Prostate gland (tissue), 2 donors: ENCODE data around the gene PDK3. TPM values are rescaled to one million over a fixed set of nuclear protein-coding genes. Genes with fewer than 3 reads are reported as not detected.

Experiments
- DNase-seq: peaks from one replicate; pipeline ENCODE4 v3.0.0-alpha.2; 2019; ENCODE audit warnings: low spot score
- H3K27ac ChIP-seq, 2 donors: fragments of 200-600 bp; sonication (generic); 2 replicates each; pipeline ENCODE4 v1.5.1; 2017 to 2019
- H3K27me3 ChIP-seq: fragments of 200-600 bp; sonication (generic); replicated peaks from 2 replicates; pipeline ENCODE4 v1.5.1; 2019; ENCODE audit not compliant: insufficient read depth
- H3K36me3 ChIP-seq, 2 donors: fragments of 200-600 bp; sonication (generic); 1 replicate in 1 of 2; 2 replicates in 1 of 2; pipeline versions ENCODE4 v1.5.1 to v1.8.1; 2017 to 2019
- H3K4me1 ChIP-seq: fragments of 200-600 bp; sonication (generic); replicated peaks from 2 replicates; pipeline ENCODE4 v1.5.1; 2019
- H3K4me3 ChIP-seq, 2 donors: fragments of 200-600 bp; sonication (generic); 2 replicates each; pipeline ENCODE4 v1.5.1; 2017 to 2019
- H3K9me3 ChIP-seq: fragments of 200-600 bp; sonication (generic); 2 replicates; pipeline ENCODE4 v1.5.1; 2017
- CTCF ChIP-seq, 4 experiments: fragments of 200-600 bp in 2 of 4; fragments of 450-650 bp in 2 of 4; sonication (generic) in 2 of 4; IDR thresholded peaks; 1 replicate in 3 of 4; 2 replicates in 1 of 4; pipeline ENCODE4 v1.5.1; 2016 to 2019; ENCODE audit warnings: antibody characterized with exemption in 4 of 4, mild to moderate bottlenecking in 2 of 4, moderate library complexity in 2 of 4
- POLR2A ChIP-seq: fragments of 450-650 bp; IDR thresholded peaks from one replicate; pipeline ENCODE4 v1.6.1; 2016; ENCODE audit warnings: antibody characterized with exemption, mild to moderate bottlenecking
- POLR2AphosphoS5 ChIP-seq: sonication (generic); formaldehyde crosslinking; IDR thresholded peaks from one replicate; pipeline ENCODE4 v1.6.1; 2017; ENCODE audit warnings: antibody characterized with exemption
- WGBS: methylation state at CpG from one replicate; pipeline ENCODE4 v1.1.5; 2018; 5-methylcytosine and 5-hydroxymethylcytosine counted together
- intact Hi-C: fragments of 100-400 bp; cut with DNase I; formaldehyde crosslinking; loops from one replicate; pipeline ENCODE4 v1.14.2; 2022
- total RNA-seq, 2 donors: library from RNA; depleted of rRNA; stranded (reverse); fragments of >200 nt; gene quantifications; one replicate each; pipeline ENCODE4 v1.1.0, GENCODE V29; 2016

PDK3 gene
- total RNA-seq, 2 donors from 2014 or later = 41.6 to 54.3 TPM

GRCh38 chrX:24478509-24478908 is 13.4 kb downstream of the PDK3 start:
- no peak for TF ChIP-seq CTCF (IDR thresholded peaks at IDR 0.05)
- TF ChIP-seq POLR2AphosphoS5 = no peak
- no peak for TF ChIP-seq POLR2A
- DNase-seq = no peak
- no peaks in the 10 kb centered on the region for H3K4me1 ChIP-seq
- H3K27ac ChIP-seq = no peak overlapping the region
- 90% methylated on average over 4 of the region's 4 CpGs for WGBS
- no peaks in the 10 kb centered on the region for H3K27me3 ChIP-seq
- no peaks in the 10 kb centered on the region for H3K36me3 ChIP-seq
- intact Hi-C loops = no loop called here
- H3K4me3 ChIP-seq = no peak overlapping the region
- no peaks in the 10 kb centered on the region for H3K9me3 ChIP-seq

GRCh38 chrX:24479924-24480323 is 14.8 kb downstream of the PDK3 start:
- Histone ChIP-seq H3K4me3 (no peak overlapping the region), H3K27ac (no peak overlapping the region), H3K4me1 (no peaks in the 10 kb centered on the region), H3K9me3 (no peaks in the 10 kb centered on the region), H3K36me3 (no peaks in the 10 kb centered on the region), H3K27me3 (no peaks in the 10 kb centered on the region)
- 64% methylated on average over 9 of the region's 9 CpGs for WGBS
- intact Hi-C loops = no loop called here
- DNase-seq = no peak
- TF ChIP-seq POLR2AphosphoS5 (no peak), CTCF (IDR thresholded peaks at IDR 0.05) (no peak), POLR2A (no peak)

- Histone ChIP-seq H3K9me3 (no peaks in the 10 kb centered on the region), H3K4me3 (no peak overlapping the region), H3K27ac (no peak overlapping the region), H3K36me3 (no peaks in the 10 kb centered on the region), H3K27me3 (no peaks in the 10 kb centered on the region), H3K4me1 (no peaks in the 10 kb centered on the region)
- no peak for DNase-seq
- WGBS = 87% methylated on average over 5 of the region's 5 CpGs
- intact Hi-C loops = no loop called here
- TF ChIP-seq POLR2AphosphoS5 (no peak), CTCF (IDR thresholded peaks at IDR 0.05) (no peak)
These were observed 15.3 kb downstream of the PDK3 start for GRCh38 chrX:24480400-24480865.

GRCh38 chrX:24482823-24483415 is 17.8 kb downstream of the PDK3 start:
- no peak for TF ChIP-seq POLR2AphosphoS5
- WGBS = 78% methylated on average over 3 of the region's 3 CpGs
- H3K4me1 ChIP-seq = no peaks in the 10 kb centered on the region
- no peaks in the 10 kb centered on the region for H3K27me3 ChIP-seq
- no peaks in the 10 kb centered on the region for H3K36me3 ChIP-seq
- no peaks in the 10 kb centered on the region for H3K9me3 ChIP-seq
- DNase-seq = no peak
- intact Hi-C loops = no loop called here
- no peak overlapping the region for H3K27ac ChIP-seq
- no peak overlapping the region for H3K4me3 ChIP-seq

GRCh38 chrX:24483596-24483995 is 18.5 kb downstream of the PDK3 start:
- Histone ChIP-seq H3K4me1 (no peaks in the 10 kb centered on the region), H3K27me3 (no peaks in the 10 kb centered on the region), H3K27ac (no peak overlapping the region), H3K36me3 (no peaks in the 10 kb centered on the region), H3K4me3 (no peak overlapping the region), H3K9me3 (no peaks in the 10 kb centered on the region)
- intact Hi-C loops = no loop called here
- WGBS = 96% methylated on average over 11 of the region's 11 CpGs
- TF ChIP-seq CTCF (IDR thresholded peaks at IDR 0.05) = no peak
- DNase-seq = no peak
